ENCODE results near the gene SH3TC2.

The SH3TC2 gene

DNA sequence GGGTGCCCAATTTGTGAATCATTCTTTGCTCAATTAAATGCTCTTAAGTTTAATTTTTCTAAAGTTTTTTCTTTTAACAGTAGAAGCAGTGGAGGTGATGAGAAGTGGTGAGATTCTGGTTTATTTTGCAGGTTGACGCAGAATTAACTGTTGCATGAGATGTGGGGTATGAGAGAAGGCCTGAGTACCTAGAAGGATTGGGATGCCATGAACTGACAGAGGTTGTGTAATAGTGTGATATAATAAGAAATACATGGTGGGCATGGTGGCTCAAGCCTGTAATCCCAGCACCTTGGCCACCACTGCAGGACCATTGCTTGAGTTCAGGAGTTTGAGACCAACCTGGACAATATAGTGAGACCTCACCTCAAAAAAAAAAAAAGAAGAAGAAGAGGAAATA is 8.4 kb upstream of the SH3TC2 start:
- no peak for DNase-seq (ENCODE audit: extremely low spot score)
- POLR2A ChIA-PET, result no interaction called here
- TF ChIP-seq FOXA1 (IDR thresholded peaks at IDR 0.05) (no peak), SP1 (IDR thresholded peaks at IDR 0.05) (no peak), ZNF384 (IDR thresholded peaks at IDR 0.05) (no peak), NFRKB (IDR thresholded peaks at IDR 0.05) (no peak), HDGF (IDR thresholded peaks at IDR 0.05; ENCODE audit: borderline replicate concordance) (no peak), FOXK2 (IDR thresholded peaks at IDR 0.05) (no peak), L3MBTL2 (conservative IDR thresholded peaks at IDR 0.05) (no peak), ARNT (IDR thresholded peaks at IDR 0.05) (no peak), ELF4 (IDR thresholded peaks at IDR 0.05) (no peak), BHLHE40 (IDR thresholded peaks at IDR 0.05; ENCODE audit: borderline replicate concordance) (no peak), SUZ12 (IDR thresholded peaks at IDR 0.05) (no peak), FOXM1 (IDR thresholded peaks at IDR 0.05; ENCODE audit: borderline replicate concordance) (no peak), CTBP1 (IDR thresholded peaks at IDR 0.05; ENCODE audit: borderline replicate concordance) (no peak), LEF1 (IDR thresholded peaks at IDR 0.05; ENCODE audit: borderline replicate concordance) (no peak), TARDBP (IDR thresholded peaks at IDR 0.05) (no peak)
- TF ChIP-seq, protein P1, sequence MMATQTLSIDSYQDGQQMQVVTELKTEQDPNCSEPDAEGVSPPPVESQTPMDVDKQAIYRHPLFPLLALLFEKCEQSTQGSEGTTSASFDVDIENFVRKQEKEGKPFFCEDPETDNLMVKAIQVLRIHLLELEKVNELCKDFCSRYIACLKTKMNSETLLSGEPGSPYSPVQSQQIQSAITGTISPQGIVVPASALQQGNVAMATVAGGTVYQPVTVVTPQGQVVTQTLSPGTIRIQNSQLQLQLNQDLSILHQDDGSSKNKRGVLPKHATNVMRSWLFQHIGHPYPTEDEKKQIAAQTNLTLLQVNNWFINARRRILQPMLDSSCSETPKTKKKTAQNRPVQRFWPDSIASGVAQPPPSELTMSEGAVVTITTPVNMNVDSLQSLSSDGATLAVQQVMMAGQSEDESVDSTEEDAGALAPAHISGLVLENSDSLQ (IDR thresholded peaks at IDR 0.05), result no peak
- CTCF ChIA-PET, result interaction anchor here (0.6 to 1.0 kb wide), 3 partner anchors 173 to 340 kb away, joined by 3 to 5 read pairs (median 3); no protein-coding TSS in a partner anchor

GRCh38 chr5:149069711-149070110 is 6.8 kb upstream of the SH3TC2 start:
- CTCF ChIA-PET, result interaction anchor here (1.2 kb wide), 1 partner anchor 57 kb away, joined by 4 read pairs; no protein-coding TSS in a partner anchor
- POLR2A ChIA-PET, result no interaction called here
- TF ChIP-seq LEF1 (IDR thresholded peaks at IDR 0.05; ENCODE audit: borderline replicate concordance), result no peak
- TF ChIP-seq FOXA1 (IDR thresholded peaks at IDR 0.05), result no peak
- TF ChIP-seq TARDBP (IDR thresholded peaks at IDR 0.05), result no peak
- TF ChIP-seq, protein P1 (IDR thresholded peaks at IDR 0.05), result no peak
- TF ChIP-seq NFRKB (IDR thresholded peaks at IDR 0.05), result no peak
- TF ChIP-seq ZNF384 (IDR thresholded peaks at IDR 0.05), result no peak
- no peak for TF ChIP-seq HDGF (IDR thresholded peaks at IDR 0.05; ENCODE audit: borderline replicate concordance)
- TF ChIP-seq BHLHE40 (IDR thresholded peaks at IDR 0.05; ENCODE audit: borderline replicate concordance), result no peak
- TF ChIP-seq ELF4 (IDR thresholded peaks at IDR 0.05), result no peak
- no peak for TF ChIP-seq CTBP1 (IDR thresholded peaks at IDR 0.05; ENCODE audit: borderline replicate concordance)
- no peak for TF ChIP-seq SP1 (IDR thresholded peaks at IDR 0.05)
- no peak for DNase-seq (ENCODE audit: extremely low spot score)

GRCh38 chr5:149063896-149064478 is 1.1 kb upstream of the SH3TC2 start:
- ChIA-PET CTCF (no interaction called here), POLR2A (no interaction called here)
- TF ChIP-seq ARNT (IDR thresholded peaks at IDR 0.05), result no peak
- TF ChIP-seq FOXA1 (IDR thresholded peaks at IDR 0.05), result no peak
- TF ChIP-seq FOXM1 (IDR thresholded peaks at IDR 0.05; ENCODE audit: borderline replicate concordance), result no peak
- TF ChIP-seq L3MBTL2 (conservative IDR thresholded peaks at IDR 0.05), result no peak
- no peak for TF ChIP-seq BHLHE40 (IDR thresholded peaks at IDR 0.05; ENCODE audit: borderline replicate concordance)
- no peak for TF ChIP-seq ZNF384 (IDR thresholded peaks at IDR 0.05)
- TF ChIP-seq LEF1 (IDR thresholded peaks at IDR 0.05; ENCODE audit: borderline replicate concordance), result no peak
- no peak for TF ChIP-seq CTBP1 (IDR thresholded peaks at IDR 0.05; ENCODE audit: borderline replicate concordance)
- no peak for TF ChIP-seq NFRKB (IDR thresholded peaks at IDR 0.05)
- TF ChIP-seq, protein P1 (IDR thresholded peaks at IDR 0.05), result no peak
- TF ChIP-seq SUZ12 (IDR thresholded peaks at IDR 0.05), result no peak
- no peak for TF ChIP-seq FOXK2 (IDR thresholded peaks at IDR 0.05)
- TF ChIP-seq HDGF (IDR thresholded peaks at IDR 0.05; ENCODE audit: borderline replicate concordance), result no peak
- no peak for DNase-seq (ENCODE audit: extremely low spot score)

DNA sequence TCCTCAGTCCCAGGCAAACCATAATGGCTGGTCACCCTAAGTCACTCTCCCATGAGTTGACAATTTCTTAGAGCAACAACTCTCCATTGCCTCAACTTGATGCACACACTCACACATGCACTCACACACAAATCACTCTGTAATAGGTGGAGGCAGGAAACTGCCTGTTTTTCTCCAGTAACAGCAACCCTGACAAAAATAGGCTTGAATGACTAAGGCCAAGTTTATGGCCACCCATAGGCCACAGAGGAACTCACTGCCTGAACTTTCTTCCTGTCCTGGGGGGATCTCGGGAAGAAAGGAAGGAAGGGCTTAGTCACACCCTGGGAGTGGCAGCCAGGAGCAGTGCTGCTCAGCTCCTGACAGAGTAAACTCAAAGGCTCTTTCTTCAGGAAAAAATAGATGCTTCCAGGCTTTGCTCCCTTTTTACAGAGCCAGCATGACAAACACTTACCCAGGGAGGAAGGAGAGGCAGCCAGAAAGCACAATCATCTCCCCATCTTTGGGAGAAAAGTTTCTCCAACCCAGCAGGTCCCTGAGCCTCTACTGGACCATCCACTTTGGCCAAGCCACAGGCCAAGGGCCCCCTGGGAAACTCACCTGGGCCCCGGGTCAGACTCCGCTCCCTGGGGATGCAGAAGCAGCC is 368 bp downstream of the SH3TC2 start:
- CTCF ChIA-PET, result no interaction called here
- POLR2A ChIA-PET, result no interaction called here
- no peak for DNase-seq (ENCODE audit: extremely low spot score)
- TF ChIP-seq L3MBTL2 (conservative IDR thresholded peaks at IDR 0.05), result no peak
- TF ChIP-seq FOXM1 (IDR thresholded peaks at IDR 0.05; ENCODE audit: borderline replicate concordance), result no peak
- no peak for TF ChIP-seq SUZ12 (IDR thresholded peaks at IDR 0.05)
- no peak for TF ChIP-seq SP1 (IDR thresholded peaks at IDR 0.05)
- no peak for TF ChIP-seq FOXA1 (IDR thresholded peaks at IDR 0.05)
- TF ChIP-seq ZNF384 (IDR thresholded peaks at IDR 0.05), result no peak
- TF ChIP-seq FOXK2 (IDR thresholded peaks at IDR 0.05), result no peak
- no peak for TF ChIP-seq HDGF (IDR thresholded peaks at IDR 0.05; ENCODE audit: borderline replicate concordance)
- TF ChIP-seq NFRKB (IDR thresholded peaks at IDR 0.05), result no peak
- no peak for TF ChIP-seq ARNT (IDR thresholded peaks at IDR 0.05)
- TF ChIP-seq LEF1 (IDR thresholded peaks at IDR 0.05; ENCODE audit: borderline replicate concordance), result no peak
- TF ChIP-seq BHLHE40 (IDR thresholded peaks at IDR 0.05; ENCODE audit: borderline replicate concordance), result no peak
- TF ChIP-seq, protein P1 (IDR thresholded peaks at IDR 0.05), result no peak
- TF ChIP-seq TARDBP (IDR thresholded peaks at IDR 0.05), result no peak
- no peak for TF ChIP-seq ELF4 (IDR thresholded peaks at IDR 0.05)
- no peak for TF ChIP-seq CTBP1 (IDR thresholded peaks at IDR 0.05; ENCODE audit: borderline replicate concordance)

GRCh38 chr5:149061341-149061740 is 1.5 kb downstream of the SH3TC2 start:
- CTCF ChIA-PET, result no interaction called here
- DNase-seq (ENCODE audit: extremely low spot score), result no peak
- POLR2A ChIA-PET, result no interaction called here
- TF ChIP-seq CTBP1 (IDR thresholded peaks at IDR 0.05; ENCODE audit: borderline replicate concordance) (no peak), LEF1 (IDR thresholded peaks at IDR 0.05; ENCODE audit: borderline replicate concordance) (no peak), TARDBP (IDR thresholded peaks at IDR 0.05) (no peak), HDGF (IDR thresholded peaks at IDR 0.05; ENCODE audit: borderline replicate concordance) (no peak), SP1 (IDR thresholded peaks at IDR 0.05) (no peak), FOXA1 (IDR thresholded peaks at IDR 0.05) (no peak), L3MBTL2 (conservative IDR thresholded peaks at IDR 0.05) (no peak), FOXM1 (IDR thresholded peaks at IDR 0.05; ENCODE audit: borderline replicate concordance) (no peak), ELF4 (IDR thresholded peaks at IDR 0.05) (no peak), BHLHE40 (IDR thresholded peaks at IDR 0.05; ENCODE audit: borderline replicate concordance) (no peak)

All from HEK293T (cell line).